ENCODE data around the gene TSEN54.

TSEN54 gene

GRCh38 chr17:75511610-75512575 lies 4.4 kb upstream of the TSEN54 start:
- TF ChIP-seq CTCF (IDR thresholded peaks at IDR 0.05; ENCODE audit: low read depth, low read length, missing control alignments): no peak
- in situ Hi-C loops (cut with HindIII; ENCODE audit: low sequenced_read_pairs): no loop called here

DNA sequence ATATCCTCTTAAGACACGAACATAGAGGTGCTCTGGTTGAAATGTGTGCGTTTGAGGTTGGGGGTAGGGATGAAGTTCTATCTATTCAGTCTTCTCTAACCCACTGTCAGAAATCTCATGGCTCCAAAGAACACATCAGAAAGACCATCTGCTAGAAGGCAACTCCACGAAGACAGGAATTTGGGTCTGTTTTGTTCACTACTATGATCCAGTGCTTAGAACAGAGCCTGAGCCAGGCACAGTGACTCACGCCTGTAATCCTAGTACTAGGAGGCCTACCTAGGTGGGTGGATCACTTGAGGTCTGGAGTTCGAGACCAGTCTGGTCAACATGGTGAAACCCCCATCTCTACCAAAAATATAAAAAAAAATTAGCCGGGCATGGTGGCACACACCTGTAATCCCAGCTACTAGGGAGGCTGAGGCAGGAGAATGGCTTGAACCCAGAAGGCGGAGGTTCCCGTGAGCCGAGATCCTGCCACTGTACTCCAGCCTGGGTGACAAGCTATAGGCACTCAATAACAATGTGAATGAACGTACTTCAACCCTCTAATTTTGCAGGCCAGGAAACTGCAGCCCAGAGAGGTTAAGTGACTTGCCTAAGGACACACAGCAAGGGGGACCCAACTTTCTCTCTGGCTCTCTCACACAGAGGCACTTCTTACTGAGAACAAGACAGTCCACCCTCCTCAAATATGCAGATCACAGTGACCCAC lies 3.2 kb upstream of the TSEN54 start:
- no peak for DNase-seq (ENCODE audit: low read depth)
- peak overlapping the region; percentile 78 for H3K4me3 ChIP-seq (ENCODE audit: low read depth, low read length)
- in situ Hi-C loops (cut with HindIII; ENCODE audit: low sequenced_read_pairs): no loop called here
- no peak for TF ChIP-seq CTCF (IDR thresholded peaks at IDR 0.05; ENCODE audit: low read depth, low read length, missing control alignments)

More at GRCh38 chr17:75511610-75512575, 4.4 kb upstream of the TSEN54 start:
- DNase-seq (ENCODE audit: low read depth): no peak
- H3K4me3 ChIP-seq (ENCODE audit: low read depth, low read length): no peak overlapping the region

- no peak for TF ChIP-seq CTCF (IDR thresholded peaks at IDR 0.05; ENCODE audit: low read depth, low read length, missing control alignments)
- in situ Hi-C loops (cut with HindIII; ENCODE audit: low sequenced_read_pairs): no loop called here
- H3K4me3 ChIP-seq (ENCODE audit: low read depth, low read length): peak overlapping the region; percentile 78
Observed at GRCh38 chr17:75513641-75514000, 2.7 kb upstream of the TSEN54 start.

DNA sequence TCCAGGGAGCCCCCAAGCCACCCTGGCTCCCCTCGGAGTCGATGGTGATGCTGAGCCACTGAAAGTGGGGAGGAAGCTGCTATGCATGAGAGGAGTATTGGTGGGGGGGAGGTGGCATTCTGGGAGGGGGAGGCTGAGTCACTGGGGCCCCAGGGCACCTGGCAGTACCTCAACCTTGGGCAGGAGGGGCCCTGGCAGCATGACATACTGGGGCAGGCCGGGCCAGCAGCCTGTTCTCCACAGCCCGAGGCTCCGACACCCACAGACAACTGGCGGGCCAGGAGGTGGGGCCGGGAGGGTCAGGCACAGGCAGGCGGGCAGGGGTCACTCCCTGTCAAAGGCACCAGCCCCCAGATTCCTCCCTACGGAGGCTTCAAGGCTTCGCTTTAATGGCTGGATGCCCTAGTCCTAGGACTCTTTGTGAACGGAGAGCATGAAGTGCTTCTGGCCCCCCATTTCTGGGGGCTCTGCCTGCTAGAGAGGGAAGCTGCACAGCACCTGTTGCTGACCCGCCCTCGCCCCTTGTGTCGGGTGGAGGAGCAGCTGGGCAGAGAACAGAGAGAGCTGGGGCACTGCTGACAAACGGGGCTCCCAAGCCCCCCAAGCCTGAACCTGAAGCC lies 1.9 kb upstream of the TSEN54 start:
- in situ Hi-C loops (cut with HindIII; ENCODE audit: low sequenced_read_pairs): no loop called here
- H3K4me3 ChIP-seq (ENCODE audit: low read depth, low read length): peak overlapping the region; percentile 78
- DNase-seq (ENCODE audit: low read depth): no peak
- TF ChIP-seq CTCF (IDR thresholded peaks at IDR 0.05; ENCODE audit: low read depth, low read length, missing control alignments): no peak

More at GRCh38 chr17:75513641-75514000, 2.7 kb upstream of the TSEN54 start:
- DNase-seq (ENCODE audit: low read depth): no peak

GRCh38 chr17:75514919-75515495 lies 1.3 kb upstream of the TSEN54 start:
- no peak for DNase-seq (ENCODE audit: low read depth)
- peak overlapping the region; percentile 78 for H3K4me3 ChIP-seq (ENCODE audit: low read depth, low read length)
- TF ChIP-seq CTCF (IDR thresholded peaks at IDR 0.05; ENCODE audit: low read depth, low read length, missing control alignments): no peak
- in situ Hi-C loops (cut with HindIII; ENCODE audit: low sequenced_read_pairs): no loop called here
